Stomach (tissue), 9 donors: ENCODE results near the gene SLC25A45. TPM values are rescaled to one million over a fixed set of nuclear protein-coding genes. Genes with fewer than 3 reads are reported as not detected.

ENCODE experiments used
- DNase-seq, 2 donors: peaks; one replicate each; pipeline versions ENCODE4 v3.0.0 to v3.0.0-alpha.2; 2013 to 2019
- H3K27ac ChIP-seq, 5 donors: fragments of 200-600 bp in 4 of 5; sonication (generic) in 4 of 5; one replicate each; pipeline ENCODE4 v1.5.1; 2013 to 2019; ENCODE audit warnings: mild to moderate bottlenecking in 1 of 5, moderate library complexity in 1 of 5
- H3K27me3 ChIP-seq, 3 donors: fragments of 200-600 bp; sonication (generic); one replicate each; pipeline ENCODE4 v1.5.1; 2017 to 2019; ENCODE audit warnings: mixed run types in 1 of 3
- H3K36me3 ChIP-seq, 4 donors: fragments of 200-600 bp; sonication (generic); 1 replicate in 3 of 4; 2 replicates in 1 of 4; pipeline ENCODE4 v1.5.1; 2016 to 2019
- H3K4me1 ChIP-seq, 4 donors: fragments of 200-600 bp; sonication (generic); one replicate each; pipeline ENCODE4 v1.5.1; 2016 to 2019
- H3K4me3 ChIP-seq, 4 donors: fragments of 200-600 bp; sonication (generic) in 3 of 4; one replicate each; pipeline ENCODE4 v1.5.1; 2016 to 2019; ENCODE audit warnings: mild to moderate bottlenecking in 1 of 4
- H3K9me3 ChIP-seq, 4 donors: fragments of 200-600 bp; sonication (generic); one replicate each; pipeline ENCODE4 v1.5.1; 2016 to 2019
- EP300 ChIP-seq: sonication (generic); formaldehyde crosslinking; IDR thresholded peaks from one replicate; pipeline ENCODE4 v1.6.1; 2017; ENCODE audit warnings: antibody characterized with exemption
- POLR2A ChIP-seq, 4 donors: fragments of 450-650 bp; IDR thresholded peaks; one replicate each; pipeline ENCODE4 v1.6.1; 2016; ENCODE audit warnings: antibody characterized with exemption in 4 of 4, control low read depth in 2 of 4, mild to moderate bottlenecking in 1 of 4, moderate library complexity in 1 of 4
- POLR2AphosphoS5 ChIP-seq, 3 donors: sonication (generic); formaldehyde crosslinking; IDR thresholded peaks; one replicate each; pipeline ENCODE4 v1.6.1; 2016; ENCODE audit warnings: antibody characterized with exemption in 3 of 3
- WGBS, 5 donors: extraction: QIAGEN DNeasy Blood & Tissue Kit in 3 of 5; methylation state at CpG; one replicate each; pipeline versions ENCODE4 v1.1.5 to v1.1.7; 2013 to 2018; 5-methylcytosine and 5-hydroxymethylcytosine counted together
- intact Hi-C: fragments of 100-400 bp; cut with DNase I; formaldehyde crosslinking; loops from one replicate; pipeline ENCODE4 v1.15.1; 2023; ENCODE audit warnings: low total_unique reads
- polyA plus RNA-seq, 3 donors: library from polyadenylated mRNA; stranded (reverse); fragments of 200-250 nt; gene quantifications; one replicate each; pipeline ENCODE4 v1.2.3, GENCODE V29; 2013
- total RNA-seq, 5 donors: library from RNA; depleted of rRNA; stranded (reverse); fragments of >200 nt; gene quantifications; one replicate each; pipeline versions ENCODE4 v1.1.0 to v1.2.3, GENCODE V29; 2014 to 2016
- TF ChIP-seq, protein P1 (sequence below), 7 experiments: fragments of 450-650 bp in 4 of 7; fragments of 200-600 bp in 3 of 7; sonication (generic) in 3 of 7; IDR thresholded peaks; one replicate each; pipeline ENCODE4 v1.5.1; 2016 to 2019; ENCODE audit warnings: antibody characterized with exemption in 7 of 7, control low read depth in 2 of 7, mild to moderate bottlenecking in 1 of 7
- donor health status: healthy with polysubstance abuse.
- donor health status: Bipolar disorder and iron deficiency.
- donor health status: healthy.

SLC25A45 gene
- total and polyA plus RNA-seq, 8 donors, result 1.2 to 101 (median 2.7) TPM

DNA sequence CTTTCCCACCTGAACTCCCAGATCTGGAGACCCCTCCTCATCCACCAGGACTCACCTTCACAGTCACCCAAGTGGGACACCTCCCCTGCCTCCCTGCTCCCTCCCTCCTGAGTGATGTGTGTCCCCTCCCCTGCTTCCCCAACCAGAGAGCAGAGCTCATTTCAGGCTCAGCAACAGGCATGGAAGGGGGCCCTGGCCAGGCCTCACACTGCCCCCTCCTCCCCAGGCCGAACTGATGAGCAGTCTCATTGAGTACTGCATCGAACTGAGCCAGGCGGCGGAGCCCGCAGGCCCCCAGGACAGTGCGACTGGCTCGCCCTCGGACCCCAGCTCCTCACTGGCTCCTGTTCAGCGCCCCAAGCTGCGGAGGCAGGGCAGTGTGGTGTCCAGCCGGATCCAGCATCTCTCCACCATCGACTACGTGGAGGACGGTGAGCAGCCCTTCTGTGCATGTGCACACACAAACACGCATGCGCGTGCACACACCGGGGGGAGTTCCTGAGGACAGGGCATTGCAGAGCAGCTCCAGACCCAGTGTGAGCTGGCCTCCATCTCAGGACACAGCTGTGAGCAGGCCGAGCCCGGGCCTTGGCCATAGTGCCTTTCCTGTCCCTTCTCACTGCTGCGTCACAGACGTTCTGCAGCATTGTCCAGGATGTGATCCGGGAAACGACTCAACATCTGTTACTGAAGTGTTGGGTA lies 22.3 kb upstream of the SLC25A45 start:
- DNase-seq, result peak in 1 of 2 donors; percentile 46
- WGBS, 5 donors, result 91 to 97% (median 94%) methylated on average over 17 to 24 of the region's 24 CpGs
- no peaks in the 10 kb centered on the region for H3K9me3 ChIP-seq
- H3K4me3 ChIP-seq, result no peak overlapping the region
- TF ChIP-seq EP300 (no peak), POLR2A (IDR thresholded peaks at IDR 0.05) (no peak), POLR2AphosphoS5 (IDR thresholded peaks at IDR 0.05) (no peak)
- TF ChIP-seq, protein P1, sequence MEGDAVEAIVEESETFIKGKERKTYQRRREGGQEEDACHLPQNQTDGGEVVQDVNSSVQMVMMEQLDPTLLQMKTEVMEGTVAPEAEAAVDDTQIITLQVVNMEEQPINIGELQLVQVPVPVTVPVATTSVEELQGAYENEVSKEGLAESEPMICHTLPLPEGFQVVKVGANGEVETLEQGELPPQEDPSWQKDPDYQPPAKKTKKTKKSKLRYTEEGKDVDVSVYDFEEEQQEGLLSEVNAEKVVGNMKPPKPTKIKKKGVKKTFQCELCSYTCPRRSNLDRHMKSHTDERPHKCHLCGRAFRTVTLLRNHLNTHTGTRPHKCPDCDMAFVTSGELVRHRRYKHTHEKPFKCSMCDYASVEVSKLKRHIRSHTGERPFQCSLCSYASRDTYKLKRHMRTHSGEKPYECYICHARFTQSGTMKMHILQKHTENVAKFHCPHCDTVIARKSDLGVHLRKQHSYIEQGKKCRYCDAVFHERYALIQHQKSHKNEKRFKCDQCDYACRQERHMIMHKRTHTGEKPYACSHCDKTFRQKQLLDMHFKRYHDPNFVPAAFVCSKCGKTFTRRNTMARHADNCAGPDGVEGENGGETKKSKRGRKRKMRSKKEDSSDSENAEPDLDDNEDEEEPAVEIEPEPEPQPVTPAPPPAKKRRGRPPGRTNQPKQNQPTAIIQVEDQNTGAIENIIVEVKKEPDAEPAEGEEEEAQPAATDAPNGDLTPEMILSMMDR (IDR thresholded peaks at IDR 0.05), result no peak
- H3K27me3 ChIP-seq, result no peaks in the 10 kb centered on the region
- H3K4me1 ChIP-seq, result peaks cover 0 to 15% (median 3%) of the 10 kb centered on the region in 4 donors
- H3K36me3 ChIP-seq, result peaks cover 69 to 97% (median 95%) of the 10 kb centered on the region in 4 donors
- H3K27ac ChIP-seq, result peak overlapping the region in 3 of 5 donors; percentile 53 to 62 (median 60)
- intact Hi-C loops, result no loop called here

DNA sequence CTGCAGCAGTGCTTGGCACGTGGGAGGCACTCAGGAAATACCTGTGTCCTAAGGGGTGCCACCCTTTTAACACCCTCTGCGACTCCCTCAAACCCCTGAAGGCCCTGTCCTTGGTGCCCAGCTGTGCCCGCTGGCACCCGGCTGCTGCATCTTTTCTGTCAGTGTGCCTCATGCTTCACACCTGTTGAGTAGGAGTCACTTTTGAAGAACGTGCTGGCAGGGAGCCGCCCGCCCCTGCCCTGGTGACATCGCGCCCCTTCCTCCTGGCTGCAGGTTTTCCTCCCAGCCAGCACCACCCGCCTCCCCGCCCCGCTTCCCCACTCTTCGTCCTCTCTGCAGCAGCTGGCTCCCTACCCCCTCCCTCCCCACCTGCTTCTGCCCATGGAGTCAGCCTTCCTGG lies 21.8 kb upstream of the SLC25A45 start:
- H3K4me1 ChIP-seq, result peaks cover 0 to 15% (median 3%) of the 10 kb centered on the region in 4 donors
- no peaks in the 10 kb centered on the region for H3K9me3 ChIP-seq
- no peak for DNase-seq
- intact Hi-C loops, result no loop called here
- no peaks in the 10 kb centered on the region for H3K27me3 ChIP-seq
- H3K36me3 ChIP-seq, result peaks cover 69 to 97% (median 95%) of the 10 kb centered on the region in 4 donors
- H3K27ac ChIP-seq, result peak overlapping the region in 4 of 5 donors; percentile 40 to 62 (median 56)
- WGBS, 5 donors, result 72 to 85% (median 79%) methylated on average over 12 to 13 of the region's 13 CpGs
- TF ChIP-seq POLR2A (IDR thresholded peaks at IDR 0.05), result no peak
- no peak for TF ChIP-seq POLR2AphosphoS5 (IDR thresholded peaks at IDR 0.05)
- TF ChIP-seq, protein P1 (IDR thresholded peaks at IDR 0.05), result no peak
- no peak for TF ChIP-seq EP300
- H3K4me3 ChIP-seq, result no peak overlapping the region

DNA sequence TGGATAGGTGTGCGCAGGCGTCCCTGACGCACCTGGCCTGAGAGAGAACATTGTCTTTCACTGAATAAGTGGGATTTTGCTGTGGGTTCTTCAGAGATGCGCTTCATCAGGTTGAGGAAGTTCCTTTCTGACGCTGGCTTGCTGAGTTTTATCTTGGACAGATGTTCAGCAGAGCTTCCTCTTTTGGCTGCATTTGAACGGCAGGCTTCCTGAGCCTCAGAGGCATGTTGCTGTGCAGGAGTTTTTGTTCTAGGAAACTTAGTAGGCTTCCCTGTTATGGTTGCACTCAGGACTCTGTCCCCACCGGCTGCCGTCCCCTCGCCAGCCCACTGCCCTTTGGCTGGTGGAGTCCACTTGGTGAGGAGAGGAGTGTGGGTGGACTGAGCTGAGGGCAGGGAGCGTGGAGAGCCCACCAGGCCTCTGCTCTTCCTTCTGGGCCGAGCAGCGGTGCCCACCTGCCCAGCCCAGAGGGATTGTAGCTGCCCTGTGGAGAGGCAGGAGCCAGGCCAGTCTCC lies 21.2 kb upstream of the SLC25A45 start:
- TF ChIP-seq EP300, result no peak
- Histone ChIP-seq H3K36me3 (peaks cover 66 to 97% (median 95%) of the 10 kb centered on the region in 4 donors), H3K4me1 (peaks cover 0 to 15% (median 3%) of the 10 kb centered on the region in 4 donors), H3K27ac (peak overlapping the region; percentile 20 to 62 (median 53)), H3K9me3 (no peaks in the 10 kb centered on the region), H3K4me3 (no peak overlapping the region), H3K27me3 (no peaks in the 10 kb centered on the region)
- intact Hi-C loops, result no loop called here
- peak in 1 of 2 donors; percentile 54 for DNase-seq
- WGBS, 5 donors, result 73 to 83% (median 76%) methylated on average over 9 to 12 of the region's 12 CpGs

DNA sequence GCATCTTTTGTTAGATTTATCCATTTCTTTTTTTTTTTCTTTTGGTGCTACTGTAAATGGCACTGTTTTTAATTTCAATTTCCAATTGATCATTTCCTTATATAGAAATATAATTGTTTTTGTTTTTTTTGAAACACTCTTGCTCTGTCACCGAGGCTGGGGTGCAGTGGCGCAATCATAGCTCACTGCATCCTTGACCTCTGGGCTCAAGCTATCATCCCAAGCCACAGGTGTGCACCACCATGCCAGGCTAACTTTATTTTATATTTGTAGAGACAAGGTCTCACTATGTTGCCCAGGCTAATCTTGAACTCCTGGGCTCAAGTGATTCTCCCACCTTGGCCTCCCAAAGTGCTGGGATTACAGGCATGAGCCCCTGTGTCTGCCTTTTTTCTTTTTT lies 20.3 kb upstream of the SLC25A45 start:
- peak overlapping the region in 1 of 5 donors; percentile 62 for H3K27ac ChIP-seq
- 78 to 91% (median 90%) methylated on average over 2 of the region's 2 CpGs for WGBS, 5 donors

More for the DNA sequence above, 20.3 kb upstream of the SLC25A45 start:
- DNase-seq, result no peak
- Histone ChIP-seq H3K4me3 (no peak overlapping the region), H3K36me3 (peaks cover 63 to 97% (median 95%) of the 10 kb centered on the region in 4 donors), H3K9me3 (no peaks in the 10 kb centered on the region), H3K27me3 (no peaks in the 10 kb centered on the region), H3K4me1 (peaks cover 0 to 15% (median 3%) of the 10 kb centered on the region in 4 donors)
- TF ChIP-seq, protein P1 (IDR thresholded peaks at IDR 0.05), result no peak
- TF ChIP-seq POLR2A (IDR thresholded peaks at IDR 0.05) (no peak), EP300 (no peak), POLR2AphosphoS5 (IDR thresholded peaks at IDR 0.05) (no peak)
- intact Hi-C loops, result no loop called here
